HG03457 (cell line): ENCODE results near the gene RGS11.
"Not testable (repeated sequence)": the region's sequence is repeated elsewhere in the genome, so short reads cannot be mapped to it uniquely, and the experiment has no call there.

ENCODE experiments used
- ATAC-seq: cut with Tn5 transposase; IDR thresholded peaks from one replicate; pipeline ENCODE4 v1.9.1; 2021; ENCODE audit warnings: moderate number of reproducible peaks; ENCODE audit not compliant: unreplicated experiment

The RGS11 gene

GRCh38 chr16:264440-264951 lies 11.2 kb downstream of the RGS11 start:
- ATAC-seq: no peak

GRCh38 chr16:263944-264343 lies 11.8 kb downstream of the RGS11 start:
- ATAC-seq: no peak

GRCh38 chr16:263182-263774 lies 12.5 kb downstream of the RGS11 start:
- no peak for ATAC-seq

- ATAC-seq: no peak
These were observed 13.5 kb downstream of the RGS11 start for GRCh38 chr16:262121-262745.

- no peak for ATAC-seq
These were observed 14.6 kb downstream of the RGS11 start for GRCh38 chr16:261031-261691.

- no peak for ATAC-seq
These were observed 15.4 kb downstream of the RGS11 start for GRCh38 chr16:260326-260725.

- no peak for ATAC-seq
These were observed 15.9 kb downstream of the RGS11 start for GRCh38 chr16:259814-260253.

- ATAC-seq: no peak
These were observed 16.5 kb downstream of the RGS11 start for GRCh38 chr16:259226-259625.

- not testable (repeated sequence) for ATAC-seq
These were observed 17.7 kb downstream of the RGS11 start for GRCh38 chr16:258091-258490.

- no peak for ATAC-seq
These were observed 20.6 kb downstream of the RGS11 start for GRCh38 chr16:255183-255582.

- no peak for ATAC-seq
These were observed 21.3 kb downstream of the RGS11 start for GRCh38 chr16:254461-254860.

- no peak for ATAC-seq
These were observed 21.9 kb downstream of the RGS11 start for GRCh38 chr16:253833-254232.

GRCh38 chr16:252366-253337 lies 23.1 kb downstream of the RGS11 start:
- ATAC-seq: no peak

GRCh38 chr16:249431-249830 lies 26.3 kb downstream of the RGS11 start:
- ATAC-seq: no peak

GRCh38 chr16:247027-247426 lies 28.7 kb downstream of the RGS11 start:
- no peak for ATAC-seq

- ATAC-seq: no peak
These were observed 30.6 kb downstream of the RGS11 start for GRCh38 chr16:245105-245504.

GRCh38 chr16:243348-243747 lies 32.4 kb downstream of the RGS11 start:
- no peak for ATAC-seq

- no peak for ATAC-seq
These were observed 33.5 kb downstream of the RGS11 start for GRCh38 chr16:242281-242680.

GRCh38 chr16:240559-240958 lies 35.2 kb downstream of the RGS11 start:
- ATAC-seq: no peak

GRCh38 chr16:239948-240277 lies 35.8 kb downstream of the RGS11 start:
- no peak for ATAC-seq
